Activated naive CD4-positive, alpha-beta T cell treated with anti-CD3 and anti-CD28 coated beads, Interleukin-2, amount 10 ng/mL, durations not matched to agents 7 days and 5 days (primary cell): ENCODE measurements around the gene SIN3B.

Experiments
- CTCF ChIA-PET: fragments of 350-600 bp; sonication (Branson Sonifier 250); formaldehyde crosslinking; loops from one replicate; lab custom pipeline; 2021; ENCODE audit warnings: antibody characterized with exemption; lab: Charles Lee
- DNase-seq: peaks from one replicate; pipeline ENCODE4 v3.0.0-alpha.2; 2020
- H3K27ac Mint-ChIP-seq: one replicate; pipeline ENCODE4 v1.8.0; 2021; ENCODE audit warnings: mild to moderate bottlenecking, moderate library complexity, mixed read lengths
- H3K27me3 Mint-ChIP-seq: one replicate; pipeline ENCODE4 v1.8.0; 2021; ENCODE audit warnings: mild to moderate bottlenecking, mixed read lengths
- H3K36me3 Mint-ChIP-seq: one replicate; pipeline ENCODE4 v1.8.0; 2021; ENCODE audit warnings: mixed read lengths
- H3K4me1 Mint-ChIP-seq: one replicate; pipeline ENCODE4 v1.8.0; 2021; ENCODE audit warnings: mixed read lengths
- H3K4me3 Mint-ChIP-seq: one replicate; pipeline ENCODE4 v1.8.0; 2021; ENCODE audit warnings: mild to moderate bottlenecking, moderate library complexity, mixed read lengths
- H3K9me3 Mint-ChIP-seq: one replicate; pipeline ENCODE4 v1.8.0; 2021; ENCODE audit warnings: mixed read lengths

SIN3B gene

DNA sequence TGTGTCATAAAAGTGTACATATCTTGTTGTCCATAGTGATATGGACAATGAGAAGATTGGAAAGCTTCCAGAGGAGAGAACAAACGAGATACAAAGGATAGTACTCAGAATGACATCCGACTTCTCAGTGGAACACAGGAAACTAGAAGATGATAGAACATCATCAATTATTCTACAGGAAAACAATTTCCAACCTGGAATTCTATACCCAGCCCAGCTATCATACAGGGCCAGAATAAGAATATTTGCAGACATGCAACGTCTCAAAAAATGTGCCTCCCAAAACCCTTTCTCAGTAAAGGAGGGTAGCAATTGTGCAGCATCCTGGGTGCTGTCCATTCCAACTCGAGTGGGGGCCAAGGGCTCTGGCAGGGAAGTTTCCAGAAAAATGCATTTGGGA, 83.6 kb downstream of the SIN3B start:
- CTCF ChIA-PET, result no interaction called here
- no peak overlapping the region for H3K27ac Mint-ChIP-seq
- peaks cover 8% of the 10 kb centered on the region for H3K27me3 Mint-ChIP-seq
- peaks cover 25% of the 10 kb centered on the region for H3K9me3 Mint-ChIP-seq
- H3K4me1 Mint-ChIP-seq, result no peaks in the 10 kb centered on the region
- peaks cover 4% of the 10 kb centered on the region for H3K36me3 Mint-ChIP-seq
- H3K4me3 Mint-ChIP-seq, result no peak overlapping the region
- no peak for DNase-seq

DNA sequence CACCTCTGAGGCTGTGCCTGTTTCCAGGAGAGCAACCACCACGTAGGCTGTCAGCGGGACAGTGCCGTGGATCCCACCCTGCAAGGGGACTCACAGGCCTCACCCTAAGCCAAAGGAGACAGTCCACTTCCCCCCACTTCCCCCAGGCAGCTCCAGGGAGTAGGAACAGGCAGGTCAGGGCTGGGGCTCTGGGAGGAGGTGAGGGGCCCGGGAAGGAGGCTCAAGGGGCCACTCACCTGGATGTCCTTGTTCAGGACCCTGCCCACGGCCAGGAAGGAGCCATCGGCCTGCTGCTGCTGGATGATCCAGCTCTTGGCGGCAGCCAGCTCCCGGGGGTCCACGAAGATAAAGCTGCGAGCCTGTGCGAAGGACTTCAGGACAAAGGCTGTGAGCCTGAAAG, 85.2 kb downstream of the SIN3B start:
- no peak overlapping the region for H3K4me3 Mint-ChIP-seq
- peaks cover 8% of the 10 kb centered on the region for H3K27me3 Mint-ChIP-seq
- CTCF ChIA-PET, result no interaction called here

DNA sequence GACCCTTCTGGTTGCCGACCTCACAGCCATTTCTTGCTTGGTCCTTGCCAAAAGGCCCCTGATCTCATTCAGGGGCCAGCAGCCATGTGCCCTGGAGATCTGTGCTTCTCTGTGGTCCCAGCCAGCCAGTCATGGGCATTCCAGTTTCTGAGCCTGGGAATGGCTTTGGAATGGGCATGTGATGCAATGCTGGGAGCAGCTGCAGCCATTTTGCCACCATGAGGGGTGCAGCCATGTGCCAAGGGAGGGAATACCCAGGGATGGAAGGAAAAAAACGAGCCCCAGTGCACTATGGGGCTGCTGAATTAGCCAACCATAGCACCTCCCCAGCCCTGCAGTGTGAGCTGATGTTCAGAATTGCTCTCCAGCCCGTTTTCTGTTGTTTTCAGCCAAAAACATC, 85.9 kb downstream of the SIN3B start:
- CTCF ChIA-PET, result no interaction called here
- Mint-ChIP-seq H3K4me3 (no peak overlapping the region), H3K27ac (no peak overlapping the region), H3K27me3 (peaks cover 8% of the 10 kb centered on the region), H3K36me3 (peaks cover 4% of the 10 kb centered on the region), H3K9me3 (peaks cover 25% of the 10 kb centered on the region), H3K4me1 (no peaks in the 10 kb centered on the region)
- DNase-seq, result no peak

More for the DNA sequence above, 85.2 kb downstream of the SIN3B start:
- peaks cover 25% of the 10 kb centered on the region for H3K9me3 Mint-ChIP-seq
- DNase-seq, result no peak
- H3K36me3 Mint-ChIP-seq, result peaks cover 4% of the 10 kb centered on the region
- no peak overlapping the region for H3K27ac Mint-ChIP-seq
- H3K4me1 Mint-ChIP-seq, result no peaks in the 10 kb centered on the region

DNA sequence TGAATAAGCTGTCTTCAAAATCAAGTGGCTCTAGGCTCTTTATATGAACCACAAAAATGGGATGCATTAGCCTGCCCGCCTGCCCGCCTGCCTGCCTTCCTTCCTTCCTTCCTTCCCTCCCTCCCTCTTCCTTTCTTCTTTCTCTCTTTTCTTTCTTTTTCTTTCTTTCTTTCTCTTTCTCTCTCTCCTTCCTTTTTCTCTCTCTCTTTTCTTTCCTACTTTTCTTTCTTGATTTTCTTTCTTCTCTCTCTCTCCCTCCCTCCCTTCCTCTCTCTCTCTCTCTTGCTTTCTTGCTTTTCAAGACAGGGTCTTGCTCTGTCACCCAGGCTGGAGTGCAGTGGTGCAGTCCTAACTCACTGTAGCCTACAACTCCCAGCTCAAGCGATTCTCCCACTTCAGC, 86.5 kb downstream of the SIN3B start:
- no peak for DNase-seq
- peaks cover 4% of the 10 kb centered on the region for H3K36me3 Mint-ChIP-seq
- CTCF ChIA-PET, result interaction anchor here (0.9 kb wide), 1 partner anchor 16 kb away, joined by 3 read pairs; no protein-coding TSS in a partner anchor
- no peaks in the 10 kb centered on the region for H3K4me1 Mint-ChIP-seq
- H3K27me3 Mint-ChIP-seq, result peaks cover 8% of the 10 kb centered on the region
- no peak overlapping the region for H3K4me3 Mint-ChIP-seq
- H3K27ac Mint-ChIP-seq, result no peak overlapping the region
- peaks cover 25% of the 10 kb centered on the region for H3K9me3 Mint-ChIP-seq

DNA sequence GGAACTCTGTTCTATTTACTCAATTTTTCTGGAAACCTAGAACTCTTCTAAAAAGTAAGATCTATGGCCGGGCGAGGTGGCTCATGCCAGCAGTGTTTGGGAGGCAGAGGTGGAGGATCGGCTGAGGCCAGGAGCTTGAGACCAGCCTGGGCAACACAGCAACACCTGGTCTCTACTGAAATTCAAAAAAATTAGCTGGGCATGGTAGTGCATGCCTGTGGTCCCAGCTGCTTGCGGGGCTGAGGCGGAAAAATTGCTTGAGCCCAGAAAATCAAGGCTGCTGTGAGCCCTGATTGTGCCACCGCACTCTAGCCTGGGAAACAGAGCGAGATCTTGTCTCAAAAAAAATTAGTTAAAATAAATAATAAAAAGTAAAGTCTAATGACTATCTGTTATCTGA, 88.2 kb downstream of the SIN3B start:
- H3K9me3 Mint-ChIP-seq, result peaks cover 23% of the 10 kb centered on the region
- H3K36me3 Mint-ChIP-seq, result peaks cover 4% of the 10 kb centered on the region
- no peaks in the 10 kb centered on the region for H3K4me1 Mint-ChIP-seq
- H3K27me3 Mint-ChIP-seq, result peaks cover 8% of the 10 kb centered on the region
- no peak overlapping the region for H3K27ac Mint-ChIP-seq
- peak; percentile 4 for DNase-seq
- CTCF ChIA-PET, result no interaction called here
- no peak overlapping the region for H3K4me3 Mint-ChIP-seq

DNA sequence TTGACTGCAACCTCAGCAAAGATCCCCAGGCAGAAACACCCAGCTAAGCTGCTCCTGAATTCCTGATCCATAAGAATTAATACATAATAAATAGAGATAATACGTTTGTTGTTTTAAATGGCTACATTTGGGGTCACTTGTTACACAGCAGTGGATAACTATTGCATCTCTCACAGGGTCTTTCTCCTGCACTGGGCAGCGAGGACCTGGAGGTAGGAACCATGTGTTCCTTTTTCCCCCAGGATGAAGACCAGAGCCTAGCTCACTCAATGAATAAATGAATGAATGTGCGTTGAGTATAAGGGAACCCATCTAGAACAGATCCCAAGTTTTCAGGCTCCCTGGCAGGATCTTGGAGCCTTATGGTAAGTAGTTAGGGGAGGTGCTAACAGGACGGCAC, 90.3 kb downstream of the SIN3B start:
- Mint-ChIP-seq H3K9me3 (peaks cover 8% of the 10 kb centered on the region), H3K4me3 (no peak overlapping the region), H3K27me3 (peaks cover 8% of the 10 kb centered on the region), H3K27ac (no peak overlapping the region), H3K4me1 (no peaks in the 10 kb centered on the region), H3K36me3 (no peaks in the 10 kb centered on the region)
- CTCF ChIA-PET, result no interaction called here
- no peak for DNase-seq

DNA sequence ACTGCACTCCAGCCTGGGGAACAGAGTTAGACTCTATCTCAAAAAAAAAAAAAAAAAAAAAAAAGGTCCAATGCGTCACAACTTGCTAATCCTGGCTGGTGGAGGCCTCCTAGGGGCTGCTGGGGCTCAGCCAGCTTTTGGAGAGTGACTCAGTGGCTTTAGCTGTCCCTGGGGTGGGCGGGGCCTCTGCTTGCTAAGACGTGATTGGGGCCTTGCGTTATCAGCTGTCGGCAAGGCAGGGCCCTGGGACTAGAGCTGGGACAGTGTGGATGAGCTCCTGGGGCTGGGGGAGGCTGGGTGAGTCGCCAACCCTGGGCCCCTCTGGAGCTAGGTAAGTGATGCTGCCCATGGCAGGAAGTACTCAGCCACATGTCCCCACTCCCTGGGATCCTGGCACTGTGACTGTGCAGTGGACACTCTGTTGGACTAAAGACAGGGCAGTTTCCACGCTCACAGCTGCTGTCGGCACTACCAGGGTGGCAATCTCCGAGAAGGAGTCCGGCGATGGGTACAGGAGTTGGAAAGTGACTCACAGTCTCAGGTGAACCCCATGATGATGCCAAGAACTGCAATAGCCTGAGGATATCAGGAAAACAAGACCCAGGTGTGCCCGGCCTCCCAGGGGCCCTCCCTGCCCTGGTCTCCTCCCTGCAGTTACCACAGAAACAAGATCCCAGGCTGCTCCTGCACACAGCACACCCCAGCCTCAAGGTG, 91.8 kb downstream of the SIN3B start:
- DNase-seq, result peak; percentile 10
- Mint-ChIP-seq H3K27ac (no peak overlapping the region), H3K4me3 (no peak overlapping the region), H3K9me3 (peaks cover 15% of the 10 kb centered on the region), H3K4me1 (no peaks in the 10 kb centered on the region), H3K27me3 (no peaks in the 10 kb centered on the region), H3K36me3 (no peaks in the 10 kb centered on the region)
- CTCF ChIA-PET, result no interaction called here

DNA sequence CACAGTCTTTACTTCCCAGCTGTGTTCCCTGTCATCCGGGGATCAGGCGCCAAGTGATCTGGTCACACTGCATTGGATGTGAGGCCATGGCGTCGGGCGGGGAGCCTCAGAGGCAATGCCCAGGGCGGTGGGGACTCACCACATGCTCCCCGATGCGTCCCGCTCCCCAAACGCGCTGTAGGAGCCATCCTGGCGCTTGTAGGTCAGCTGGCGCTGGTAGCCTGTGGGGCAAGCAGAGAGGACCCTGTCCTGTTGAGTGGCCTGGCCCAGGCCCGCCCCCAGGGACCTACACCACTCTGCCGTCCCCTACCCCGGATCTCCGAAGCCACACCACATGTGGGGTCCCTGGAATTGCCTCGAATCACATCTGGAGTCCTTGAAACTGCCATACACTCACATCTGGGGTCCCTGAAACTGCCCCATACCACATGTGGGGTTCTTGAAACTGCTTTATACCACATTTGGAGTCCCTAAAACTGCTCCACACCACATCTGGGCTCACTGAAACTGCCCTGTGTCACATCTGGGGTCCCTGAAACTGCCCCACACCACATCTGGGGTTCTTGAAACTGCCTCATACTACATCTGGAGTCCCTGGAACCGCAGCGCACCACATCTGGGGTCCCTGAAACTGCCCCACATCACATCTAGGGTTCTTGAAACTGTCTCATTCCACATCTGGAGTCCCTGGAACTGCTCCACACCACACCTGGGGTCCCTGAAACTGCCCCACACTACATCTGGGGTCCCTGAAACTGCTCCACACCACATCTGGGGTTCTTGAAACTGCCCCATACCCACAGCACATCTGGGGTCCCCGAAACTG, 92.8 kb downstream of the SIN3B start:
- H3K4me1 Mint-ChIP-seq, result no peaks in the 10 kb centered on the region
- peaks cover 4% of the 10 kb centered on the region for H3K27me3 Mint-ChIP-seq
- no peak overlapping the region for H3K27ac Mint-ChIP-seq
- peaks cover 21% of the 10 kb centered on the region for H3K9me3 Mint-ChIP-seq
- H3K36me3 Mint-ChIP-seq, result peaks cover 3% of the 10 kb centered on the region
- H3K4me3 Mint-ChIP-seq, result no peak overlapping the region
- CTCF ChIA-PET, result no interaction called here
- DNase-seq, result no peak

DNA sequence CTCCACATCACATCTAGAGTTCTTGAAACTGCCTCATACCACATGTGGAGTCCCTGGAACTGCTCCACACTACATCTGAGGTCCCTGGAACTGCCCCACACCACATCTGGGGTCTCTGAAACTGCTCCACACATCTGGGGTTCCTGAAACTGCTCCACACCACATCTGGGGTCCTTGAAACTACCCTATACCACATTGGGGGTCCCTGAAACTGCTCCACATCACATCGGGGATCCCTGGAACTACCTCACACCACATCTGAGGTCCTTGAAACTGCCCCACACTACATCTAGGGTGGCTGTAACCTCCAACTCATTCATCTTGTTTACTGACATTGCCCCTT, 93.4 kb downstream of the SIN3B start:
- peaks cover 24% of the 10 kb centered on the region for H3K9me3 Mint-ChIP-seq
- peaks cover 4% of the 10 kb centered on the region for H3K27me3 Mint-ChIP-seq
- peaks cover 3% of the 10 kb centered on the region for H3K36me3 Mint-ChIP-seq
- no peak overlapping the region for H3K4me3 Mint-ChIP-seq
- H3K27ac Mint-ChIP-seq, result no peak overlapping the region
- DNase-seq, result no peak
- no peaks in the 10 kb centered on the region for H3K4me1 Mint-ChIP-seq
- CTCF ChIA-PET, result no interaction called here

DNA sequence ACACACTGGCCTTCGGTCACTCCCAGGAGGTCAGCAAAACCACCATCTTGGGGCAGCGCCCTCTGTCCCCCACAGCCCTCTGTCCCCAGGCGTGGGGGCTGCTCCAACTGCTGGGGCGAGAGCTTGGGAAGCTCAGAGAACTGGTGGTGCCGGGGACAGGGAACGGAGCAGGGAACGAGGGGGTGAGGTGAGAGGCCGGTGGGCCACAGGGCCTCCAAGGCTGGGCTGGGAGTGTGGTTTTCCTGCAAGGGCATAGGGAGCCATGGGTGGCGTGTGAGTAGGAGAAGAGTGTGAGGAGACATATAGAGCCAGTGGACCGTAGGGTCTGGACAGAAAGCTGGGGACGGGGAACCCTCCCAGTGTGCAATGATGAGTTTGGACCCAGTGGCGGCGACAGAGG, 93.8 kb downstream of the SIN3B start:
- H3K36me3 Mint-ChIP-seq, result peaks cover 3% of the 10 kb centered on the region
- peaks cover 4% of the 10 kb centered on the region for H3K27me3 Mint-ChIP-seq
- peaks cover 25% of the 10 kb centered on the region for H3K9me3 Mint-ChIP-seq
- H3K4me1 Mint-ChIP-seq, result no peaks in the 10 kb centered on the region
- no peak overlapping the region for H3K27ac Mint-ChIP-seq
- no peak overlapping the region for H3K4me3 Mint-ChIP-seq
- no peak for DNase-seq
- CTCF ChIA-PET, result no interaction called here

DNA sequence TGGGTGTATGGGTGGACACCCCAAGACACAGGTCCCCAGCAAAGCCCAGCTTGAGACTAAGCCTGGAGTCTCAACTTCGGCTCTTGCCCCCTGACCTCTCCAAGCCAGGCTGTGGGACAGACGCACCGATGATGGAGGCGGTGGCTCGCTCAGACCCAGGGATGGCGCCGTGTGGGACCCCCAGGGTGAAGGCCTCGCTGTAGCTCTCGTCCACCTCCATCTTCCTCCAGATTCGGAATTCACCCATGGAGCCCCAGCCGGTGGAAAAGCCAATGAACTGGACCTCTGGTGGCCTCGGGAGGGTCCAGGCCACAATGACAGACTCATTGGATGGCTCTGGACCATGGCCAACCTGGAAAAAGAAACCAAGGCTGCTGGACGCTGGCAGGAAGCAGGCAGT, 98.7 kb downstream of the SIN3B start:
- no peak for DNase-seq
- no peak overlapping the region for H3K27ac Mint-ChIP-seq
- H3K4me1 Mint-ChIP-seq, result no peaks in the 10 kb centered on the region
- H3K36me3 Mint-ChIP-seq, result peaks cover 3% of the 10 kb centered on the region
- H3K27me3 Mint-ChIP-seq, result peaks cover 4% of the 10 kb centered on the region
- no peak overlapping the region for H3K4me3 Mint-ChIP-seq
- peaks cover 27% of the 10 kb centered on the region for H3K9me3 Mint-ChIP-seq
- CTCF ChIA-PET, result no interaction called here

DNA sequence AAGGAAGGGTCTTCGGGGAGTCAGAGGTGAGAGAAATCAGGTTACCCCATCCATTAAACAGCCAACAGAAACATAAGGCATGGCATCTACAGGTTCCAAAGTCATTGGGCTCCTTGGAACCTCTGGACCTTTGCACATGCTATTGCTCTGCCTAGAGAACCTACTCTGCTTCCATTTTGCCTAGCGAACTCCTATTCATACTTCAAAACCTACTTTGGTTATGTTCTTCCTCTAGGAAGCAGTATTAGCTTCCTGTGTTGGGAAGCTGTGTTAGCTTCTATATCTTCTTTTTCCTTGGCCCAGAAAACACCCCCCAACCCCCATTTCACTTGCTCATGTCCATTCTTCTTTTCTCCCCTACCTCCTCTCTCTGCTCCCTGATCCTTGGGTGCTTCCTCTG, 99.2 kb downstream of the SIN3B start:
- no peak for DNase-seq
- Mint-ChIP-seq H3K27ac (no peak overlapping the region), H3K36me3 (peaks cover 3% of the 10 kb centered on the region), H3K4me1 (no peaks in the 10 kb centered on the region), H3K27me3 (peaks cover 4% of the 10 kb centered on the region), H3K9me3 (peaks cover 26% of the 10 kb centered on the region), H3K4me3 (no peak overlapping the region)
- CTCF ChIA-PET, result no interaction called here

DNA sequence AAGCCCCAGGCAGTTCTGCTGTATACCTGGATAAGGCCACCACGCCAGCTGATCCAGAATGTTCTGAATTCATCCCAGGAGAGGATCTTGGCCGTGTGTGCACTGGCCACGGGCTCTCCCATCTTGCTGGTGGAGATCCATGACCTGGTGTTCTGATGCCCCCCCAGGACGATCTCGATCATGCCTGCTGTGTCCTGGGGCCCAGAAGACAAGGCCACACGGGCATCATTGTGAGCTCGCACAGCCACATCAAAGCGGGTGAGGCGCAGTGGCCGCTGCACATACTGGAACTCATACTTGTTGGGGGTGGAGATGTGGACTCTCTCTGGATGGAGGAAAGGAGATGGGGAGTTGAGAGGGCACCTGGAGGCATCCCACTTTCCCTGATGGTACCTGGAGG, 99.7 kb downstream of the SIN3B start:
- CTCF ChIA-PET, result interaction anchor here (0.5 kb wide), 2 partner anchors 157 to 174 kb away, joined by 3 read pairs; no protein-coding TSS in a partner anchor
- Mint-ChIP-seq H3K36me3 (peaks cover 3% of the 10 kb centered on the region), H3K27me3 (peaks cover 4% of the 10 kb centered on the region)

More for the DNA sequence above, 99.7 kb downstream of the SIN3B start:
- H3K4me1 Mint-ChIP-seq, result no peaks in the 10 kb centered on the region
- H3K27ac Mint-ChIP-seq, result no peak overlapping the region
- H3K9me3 Mint-ChIP-seq, result peaks cover 32% of the 10 kb centered on the region
- DNase-seq, result no peak
- H3K4me3 Mint-ChIP-seq, result no peak overlapping the region
